ENCODE measurements around the gene CARHSP1.
"Not testable (repeated sequence)": the region's sequence is repeated elsewhere in the genome, so short reads cannot be mapped to it uniquely, and the experiment has no call there.

CARHSP1 gene

GRCh38 chr16:8819411-8820034 is 49.3 kb downstream of the CARHSP1 start:
- no peak for DNase-seq

GRCh38 chr16:8818504-8819270 is 50.1 kb downstream of the CARHSP1 start:
- DNase-seq = no peak

- no peak for DNase-seq
Measured at GRCh38 chr16:8816967-8817655, 51.7 kb downstream of the CARHSP1 start.

- DNase-seq = no peak
Measured at GRCh38 chr16:8814095-8814806, 54.6 kb downstream of the CARHSP1 start.

- no peak for DNase-seq
Measured at GRCh38 chr16:8812162-8812843, 56.5 kb downstream of the CARHSP1 start.

GRCh38 chr16:8808613-8809353 is 60.0 kb downstream of the CARHSP1 start:
- no peak for DNase-seq

- no peak for DNase-seq
Measured at GRCh38 chr16:8808009-8808408, 60.8 kb downstream of the CARHSP1 start.

GRCh38 chr16:8807189-8807588 is 61.6 kb downstream of the CARHSP1 start:
- no peak for DNase-seq

GRCh38 chr16:8806272-8806983 is 62.4 kb downstream of the CARHSP1 start:
- no peak for DNase-seq

GRCh38 chr16:8804313-8804712 is 64.5 kb downstream of the CARHSP1 start:
- no peak for DNase-seq

GRCh38 chr16:8803733-8804132 is 65.1 kb downstream of the CARHSP1 start:
- not testable (repeated sequence) for DNase-seq

Measured in NCI-H510A treated with DMSO at 0.1 percent for 48 hours (cell line).